Placental epithelial cell (primary cell): ENCODE data around the gene RPL32. TPM values are rescaled to one million over a fixed set of nuclear protein-coding genes. Genes with fewer than 3 reads are reported as not detected.

Source experiments
- small RNA-seq: library from RNA; depleted of rRNA; stranded (forward); fragments of <200 nt; gene quantifications from one replicate; pipeline ENCODE3, GENCODE V24; 2012
- total RNA-seq: library from RNA; depleted of rRNA; stranded (reverse); fragments of >200 nt; gene quantifications from 2 replicates; pipeline ENCODE4 v1.2.3, GENCODE V29; 2012

RPL32 gene
- total RNA-seq = 621 and 818 TPM in 2 replicates

GRCh38 chr3:12841149-12841969, at the start of gene RPL32:
RPL32 (minus strand) TSS chr3:12841565; CDS start chr3:12840237, 1,328 bp downstream.

DNA sequence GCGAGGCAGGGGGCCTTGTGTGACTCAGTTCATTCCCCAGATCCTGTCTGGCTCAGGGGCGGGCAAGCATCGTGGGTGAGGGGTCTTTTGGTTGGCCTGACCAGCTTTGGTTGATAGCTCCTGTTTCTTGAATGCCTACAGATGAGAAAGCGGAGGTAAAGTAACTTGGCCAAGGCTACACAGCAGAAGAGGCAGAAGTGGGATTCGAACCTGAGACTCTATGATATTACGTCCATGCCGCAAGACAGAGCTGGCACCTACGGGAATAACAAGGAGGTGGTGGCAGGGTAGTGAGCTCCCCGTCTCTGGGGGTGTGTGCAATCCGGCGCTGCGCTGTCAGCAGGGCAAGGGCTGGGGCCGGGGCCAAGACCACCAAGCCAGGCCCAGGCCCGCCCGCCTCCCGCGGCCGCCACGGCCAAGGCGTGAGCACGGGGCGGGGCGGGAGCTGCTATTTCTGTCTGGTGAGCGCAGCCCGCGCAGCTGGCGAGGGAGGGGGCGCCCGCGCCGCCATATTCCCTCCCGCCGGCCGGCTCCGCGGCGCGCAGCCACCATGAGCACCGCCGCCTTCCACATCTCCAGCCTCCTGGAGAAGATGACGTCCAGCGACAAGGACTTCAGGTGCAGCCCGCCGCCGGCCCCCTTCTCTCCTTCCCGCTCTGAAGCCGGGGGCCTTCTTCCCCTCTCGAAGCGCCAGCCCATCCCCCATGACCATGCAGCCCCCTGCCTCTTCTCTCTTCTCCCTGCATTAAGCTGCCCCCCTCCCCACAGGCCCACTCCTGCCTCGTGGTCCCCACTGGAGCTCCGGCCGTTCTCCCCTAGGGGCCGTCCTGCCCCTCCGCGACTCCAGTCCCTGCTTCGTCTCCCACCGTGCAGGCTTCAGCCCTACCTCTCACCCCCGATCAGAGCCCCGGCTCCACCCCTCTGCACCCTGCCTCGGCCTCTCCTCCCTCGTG, 44.9 kb downstream of the RPL32 start, which contains the start of gene CAND2:
TSS of gene CAND2 (plus strand) at position 510 of the 953 bp plus-strand sequence. CDS start at position 551, 41 bp downstream.

Small RNA genes lying within 50 kb of the gene (small RNA-seq; reads per million reads assigned to genes)
- gene AC034198.1 = not detected

Other genes starting within 250 kb of the RPL32 start
- gene RAF1, start 177.4 kb downstream of the RPL32 start, total RNA-seq = 102 and 107 TPM in 2 replicates
- gene TMEM40, start 82.3 kb downstream of the RPL32 start, total RNA-seq = 6.9 and 11.0 TPM in 2 replicates
- 2.0 and 10.7 TPM in 2 replicates for gene CAND2, start 44.9 kb downstream of the RPL32 start, total RNA-seq
- 24.6 and 25.1 TPM in 2 replicates for gene IQSEC1, start 231.9 kb upstream of the RPL32 start, total RNA-seq